ENCODE measurements around the gene SPATA9. TPM values are rescaled to one million over a fixed set of nuclear protein-coding genes. Genes with fewer than 3 reads are reported as not detected.
A peak's percentile ranks its signal among the peaks of the same experiment; 100 is the strongest.

The SPATA9 gene
- total and polyA plus RNA-seq, 9 of the 15 experiments (the other 6 are each of a cell fraction or from before 2014, with no cell fraction given), result 0.16 to 5.5 (median 0.39) TPM; not detected in 3

DNA sequence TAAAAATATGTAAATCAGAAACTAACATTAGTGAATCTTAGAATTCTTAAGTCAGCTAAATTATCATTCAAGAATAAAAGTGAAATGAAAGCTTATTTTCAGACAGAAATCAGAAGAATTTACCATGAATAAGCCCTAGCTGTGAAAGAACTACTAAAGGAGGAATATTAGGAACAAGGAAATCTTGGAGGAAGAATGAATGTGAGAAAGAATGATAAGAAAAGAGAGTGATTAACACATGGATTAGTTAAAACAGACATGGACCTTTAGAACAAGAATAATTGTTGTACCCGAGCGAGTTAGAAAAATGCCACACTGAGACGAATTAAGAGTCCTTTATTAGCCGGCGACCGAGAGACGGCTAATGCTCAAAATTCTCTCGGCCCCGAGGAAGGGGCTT, 24.3 kb upstream of the SPATA9 start (continued):
- TF ChIP-seq, protein P1, sequence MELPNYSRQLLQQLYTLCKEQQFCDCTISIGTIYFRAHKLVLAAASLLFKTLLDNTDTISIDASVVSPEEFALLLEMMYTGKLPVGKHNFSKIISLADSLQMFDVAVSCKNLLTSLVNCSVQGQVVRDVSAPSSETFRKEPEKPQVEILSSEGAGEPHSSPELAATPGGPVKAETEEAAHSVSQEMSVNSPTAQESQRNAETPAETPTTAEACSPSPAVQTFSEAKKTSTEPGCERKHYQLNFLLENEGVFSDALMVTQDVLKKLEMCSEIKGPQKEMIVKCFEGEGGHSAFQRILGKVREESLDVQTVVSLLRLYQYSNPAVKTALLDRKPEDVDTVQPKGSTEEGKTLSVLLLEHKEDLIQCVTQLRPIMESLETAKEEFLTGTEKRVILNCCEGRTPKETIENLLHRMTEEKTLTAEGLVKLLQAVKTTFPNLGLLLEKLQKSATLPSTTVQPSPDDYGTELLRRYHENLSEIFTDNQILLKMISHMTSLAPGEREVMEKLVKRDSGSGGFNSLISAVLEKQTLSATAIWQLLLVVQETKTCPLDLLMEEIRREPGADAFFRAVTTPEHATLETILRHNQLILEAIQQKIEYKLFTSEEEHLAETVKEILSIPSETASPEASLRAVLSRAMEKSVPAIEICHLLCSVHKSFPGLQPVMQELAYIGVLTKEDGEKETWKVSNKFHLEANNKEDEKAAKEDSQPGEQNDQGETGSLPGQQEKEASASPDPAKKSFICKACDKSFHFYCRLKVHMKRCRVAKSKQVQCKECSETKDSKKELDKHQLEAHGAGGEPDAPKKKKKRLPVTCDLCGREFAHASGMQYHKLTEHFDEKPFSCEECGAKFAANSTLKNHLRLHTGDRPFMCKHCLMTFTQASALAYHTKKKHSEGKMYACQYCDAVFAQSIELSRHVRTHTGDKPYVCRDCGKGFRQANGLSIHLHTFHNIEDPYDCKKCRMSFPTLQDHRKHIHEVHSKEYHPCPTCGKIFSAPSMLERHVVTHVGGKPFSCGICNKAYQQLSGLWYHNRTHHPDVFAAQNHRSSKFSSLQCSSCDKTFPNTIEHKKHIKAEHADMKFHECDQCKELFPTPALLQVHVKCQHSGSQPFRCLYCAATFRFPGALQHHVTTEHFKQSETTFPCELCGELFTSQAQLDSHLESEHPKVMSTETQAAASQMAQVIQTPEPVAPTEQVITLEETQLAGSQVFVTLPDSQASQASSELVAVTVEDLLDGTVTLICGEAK (IDR thresholded peaks at IDR 0.05), result 0 out of 2 replicates have a peak, but pooled peaks have one; percentile 13
- TF ChIP-seq, protein P1 (CRISPR knock-in tag; IDR thresholded peaks at IDR 0.05), result no peak
- no peak for TF ChIP-seq BRCA1 (IDR thresholded peaks at IDR 0.05)
- TF ChIP-seq BRCA1 (CRISPR knock-in tag; IDR thresholded peaks at IDR 0.05), result no peak
- TF ChIP-seq NCOA4 (IDR thresholded peaks at IDR 0.05; ENCODE audit: partially characterized antibody), result no peak
- no peak for TF ChIP-seq NR2C2 (CRISPR knock-in tag; IDR thresholded peaks at IDR 0.05)
- no peak for TF ChIP-seq NR2C2 (tag; IDR thresholded peaks at IDR 0.05)
- TF ChIP-seq CXXC5 (CRISPR knock-in tag; IDR thresholded peaks at IDR 0.05), result no peak
- 0 out of 2 replicates have a peak, but pooled peaks have one; percentile 13 for TF ChIP-seq GATAD2A (IDR thresholded peaks at IDR 0.05)
- TF ChIP-seq ZNF146 (CRISPR knock-in tag; IDR thresholded peaks at IDR 0.05; ENCODE audit: unreplicated experiment), result no peak
- 0 out of 2 replicates have a peak, but pooled peaks have one; percentile 21 for TF ChIP-seq SMARCC2 (IDR thresholded peaks at IDR 0.05; ENCODE audit: low read depth)
- no peak for TF ChIP-seq ZFP91 (CRISPR knock-in tag; IDR thresholded peaks at IDR 0.05)
- TF ChIP-seq ZNF561 (CRISPR knock-in tag; conservative IDR thresholded peaks at IDR 0.05), result no peak
- TF ChIP-seq MAFG (tag; conservative IDR thresholded peaks at IDR 0.05), result 0 out of 2 replicates have a peak, but pooled peaks have one; percentile 17
- TF ChIP-seq, protein P2, sequence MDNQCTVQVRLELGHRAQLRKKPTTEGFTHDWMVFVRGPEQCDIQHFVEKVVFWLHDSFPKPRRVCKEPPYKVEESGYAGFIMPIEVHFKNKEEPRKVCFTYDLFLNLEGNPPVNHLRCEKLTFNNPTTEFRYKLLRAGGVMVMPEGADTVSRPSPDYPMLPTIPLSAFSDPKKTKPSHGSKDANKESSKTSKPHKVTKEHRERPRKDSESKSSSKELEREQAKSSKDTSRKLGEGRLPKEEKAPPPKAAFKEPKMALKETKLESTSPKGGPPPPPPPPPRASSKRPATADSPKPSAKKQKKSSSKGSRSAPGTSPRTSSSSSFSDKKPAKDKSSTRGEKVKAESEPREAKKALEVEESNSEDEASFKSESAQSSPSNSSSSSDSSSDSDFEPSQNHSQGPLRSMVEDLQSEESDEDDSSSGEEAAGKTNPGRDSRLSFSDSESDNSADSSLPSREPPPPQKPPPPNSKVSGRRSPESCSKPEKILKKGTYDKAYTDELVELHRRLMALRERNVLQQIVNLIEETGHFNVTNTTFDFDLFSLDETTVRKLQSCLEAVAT (IDR thresholded peaks at IDR 0.05), result peak in 1 of 2 experiments; percentile 70; a peak in 1 of 4 replicates
- TF ChIP-seq, protein P3, sequence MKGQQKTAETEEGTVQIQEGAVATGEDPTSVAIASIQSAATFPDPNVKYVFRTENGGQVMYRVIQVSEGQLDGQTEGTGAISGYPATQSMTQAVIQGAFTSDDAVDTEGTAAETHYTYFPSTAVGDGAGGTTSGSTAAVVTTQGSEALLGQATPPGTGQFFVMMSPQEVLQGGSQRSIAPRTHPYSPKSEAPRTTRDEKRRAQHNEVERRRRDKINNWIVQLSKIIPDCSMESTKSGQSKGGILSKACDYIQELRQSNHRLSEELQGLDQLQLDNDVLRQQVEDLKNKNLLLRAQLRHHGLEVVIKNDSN (CRISPR knock-in tag; IDR thresholded peaks at IDR 0.05), result no peak
- no peak for TF ChIP-seq DDX20 (tag; IDR thresholded peaks at IDR 0.05; ENCODE audit: low read depth)
